OCI-LY7 (cell line): ENCODE measurements around the gene FGF8.

ENCODE experiments used
- CTCF ChIP-seq: fragments of 200-600 bp; sonication (generic); conservative IDR thresholded peaks from 2 replicates; pipeline ENCODE4 v1.5.1; 2014; ENCODE audit warnings: mild to moderate bottlenecking, antibody characterized with exemption, low read length, moderate library complexity, mixed read lengths
- EZH2phosphoT487 ChIP-seq: fragments of 200-600 bp; sonication (generic); IDR thresholded peaks from 2 replicates; pipeline ENCODE4 v1.6.1; 2018; ENCODE audit warnings: low read depth, borderline replicate concordance, mild to moderate bottlenecking, mixed run types, antibody characterized with exemption, low read length, moderate library complexity, mixed read lengths

- TF ChIP-seq CTCF (no peak), EZH2phosphoT487 (no peak)
These were observed 40.5 kb upstream of the FGF8 start for GRCh38 chr10:101816376-101816775.
